Tibial nerve (tissue), 3 donors: Measurements from ENCODE around the gene ZDHHC24.

ENCODE experiments used
- CTCF ChIP-seq, 5 experiments: fragments of 200-600 bp in 3 of 5; fragments of 450-650 bp in 2 of 5; sonication (generic) in 3 of 5; IDR thresholded peaks; one replicate each; pipeline ENCODE4 v1.5.1; 2016 to 2019; ENCODE audit warnings: antibody characterized with exemption in 5 of 5, mild to moderate bottlenecking in 3 of 5, moderate library complexity in 2 of 5
- POLR2A ChIP-seq, 2 donors: fragments of 450-650 bp; IDR thresholded peaks; one replicate each; pipeline ENCODE4 v1.6.1; 2017; ENCODE audit warnings: antibody characterized with exemption in 2 of 2, mild to moderate bottlenecking in 2 of 2, moderate library complexity in 2 of 2

DNA sequence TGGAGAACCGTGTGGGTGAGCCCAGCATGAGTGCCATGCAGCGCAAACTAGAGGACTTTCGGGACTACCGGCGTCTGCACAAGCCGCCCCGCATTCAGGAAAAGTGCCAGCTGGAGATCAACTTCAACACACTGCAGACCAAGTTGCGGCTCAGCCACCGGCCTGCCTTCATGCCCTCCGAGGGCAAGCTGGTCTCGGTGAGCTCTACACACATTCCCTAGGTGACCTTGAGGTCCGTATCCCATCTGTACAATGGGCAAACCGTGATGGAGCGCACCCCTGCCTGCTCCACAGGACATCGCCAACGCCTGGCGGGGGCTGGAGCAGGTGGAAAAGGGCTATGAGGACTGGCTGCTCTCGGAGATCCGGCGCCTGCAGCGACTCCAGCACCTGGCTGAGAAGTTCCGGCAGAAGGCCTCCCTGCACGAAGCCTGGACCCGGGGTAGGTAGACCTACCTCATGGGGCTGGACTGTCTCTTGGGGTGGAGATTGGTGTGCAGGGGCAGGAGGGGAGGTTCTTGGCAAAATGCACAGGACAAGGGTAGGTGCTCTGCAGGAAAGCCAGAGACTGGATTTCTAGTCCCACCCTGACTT lies 12.0 kb upstream of the ZDHHC24 start:
- TF ChIP-seq CTCF (IDR thresholded peaks at IDR 0.05), result no peak
- no peak for TF ChIP-seq POLR2A (IDR thresholded peaks at IDR 0.05)
